GM18858 (cell line): ENCODE measurements around the gene LAMTOR1.

ENCODE experiments used
- ATAC-seq: cut with Tn5 transposase; IDR thresholded peaks from one replicate; pipeline ENCODE4 v1.9.1; 2021; ENCODE audit not compliant: unreplicated experiment

Gene LAMTOR1

DNA sequence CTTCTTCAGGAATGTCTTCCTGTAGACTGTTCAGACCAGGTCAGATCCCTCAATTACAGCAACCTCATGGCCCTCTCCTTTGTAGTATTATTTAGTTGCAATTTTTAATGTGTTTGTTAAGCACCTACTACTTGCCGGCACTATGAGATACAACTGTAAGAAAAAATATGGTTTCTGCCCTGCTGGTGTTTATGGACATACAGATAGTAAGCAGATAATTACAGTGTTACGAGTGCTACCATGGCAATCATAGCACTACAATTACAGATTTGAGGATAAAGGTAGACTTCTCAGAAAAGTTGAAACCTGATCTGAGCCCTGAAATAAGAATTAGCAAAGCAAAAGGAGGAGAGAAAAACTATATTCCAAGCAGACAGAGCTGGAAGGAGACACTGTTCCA, 19.7 kb downstream of the LAMTOR1 start:
- no peak for ATAC-seq

DNA sequence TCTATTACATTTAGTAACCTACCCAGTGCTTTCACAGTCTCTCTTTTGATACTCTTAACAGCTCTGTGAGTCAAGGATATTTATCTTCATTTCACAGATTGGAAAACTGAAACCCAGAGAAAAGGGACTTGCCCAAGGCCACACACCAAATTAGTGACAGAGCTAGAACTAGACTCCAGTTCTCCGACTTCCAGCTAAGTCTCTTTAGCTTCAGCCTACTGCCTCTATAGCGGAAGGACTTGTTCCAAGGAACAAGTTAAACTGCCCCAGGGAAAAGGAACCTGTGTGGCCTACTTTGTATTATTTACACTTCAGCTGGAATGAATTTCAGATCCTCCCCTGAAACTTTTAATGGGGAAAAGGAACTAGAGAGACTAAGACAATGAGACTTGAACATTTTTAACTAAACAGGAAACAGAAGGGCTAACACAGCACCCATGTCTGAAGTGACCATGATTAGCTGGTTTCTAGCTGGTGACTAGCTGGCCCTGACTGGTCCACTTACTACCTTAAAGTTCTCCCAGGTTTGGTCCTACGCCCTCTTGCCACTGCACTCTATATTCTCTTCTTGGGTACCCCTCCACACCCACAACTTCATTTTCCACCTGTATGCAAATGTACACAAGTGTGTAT, 21.2 kb downstream of the LAMTOR1 start:
- no peak for ATAC-seq

DNA sequence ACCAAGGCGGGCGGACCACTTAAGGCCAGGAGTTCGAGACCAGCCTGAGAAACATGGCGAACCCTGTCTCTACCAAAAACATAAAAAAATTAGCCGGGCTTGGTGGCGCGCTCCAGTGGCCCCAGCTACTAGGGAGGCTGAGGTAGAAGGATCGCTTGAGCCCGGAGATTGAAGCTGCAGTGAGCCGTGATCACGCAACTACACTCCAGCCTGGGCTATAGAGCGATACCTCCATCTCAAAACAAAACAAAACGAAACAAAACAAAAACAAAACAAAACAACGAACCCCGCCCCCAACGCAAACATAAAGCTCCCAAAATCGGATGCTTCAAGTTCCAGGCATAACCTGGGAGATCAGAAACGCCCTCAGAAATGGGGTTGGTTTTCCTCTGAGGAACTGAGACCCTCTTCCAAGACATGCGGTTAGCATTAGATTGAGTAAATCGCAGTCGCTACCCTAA, 21.9 kb downstream of the LAMTOR1 start:
- ATAC-seq: no peak

DNA sequence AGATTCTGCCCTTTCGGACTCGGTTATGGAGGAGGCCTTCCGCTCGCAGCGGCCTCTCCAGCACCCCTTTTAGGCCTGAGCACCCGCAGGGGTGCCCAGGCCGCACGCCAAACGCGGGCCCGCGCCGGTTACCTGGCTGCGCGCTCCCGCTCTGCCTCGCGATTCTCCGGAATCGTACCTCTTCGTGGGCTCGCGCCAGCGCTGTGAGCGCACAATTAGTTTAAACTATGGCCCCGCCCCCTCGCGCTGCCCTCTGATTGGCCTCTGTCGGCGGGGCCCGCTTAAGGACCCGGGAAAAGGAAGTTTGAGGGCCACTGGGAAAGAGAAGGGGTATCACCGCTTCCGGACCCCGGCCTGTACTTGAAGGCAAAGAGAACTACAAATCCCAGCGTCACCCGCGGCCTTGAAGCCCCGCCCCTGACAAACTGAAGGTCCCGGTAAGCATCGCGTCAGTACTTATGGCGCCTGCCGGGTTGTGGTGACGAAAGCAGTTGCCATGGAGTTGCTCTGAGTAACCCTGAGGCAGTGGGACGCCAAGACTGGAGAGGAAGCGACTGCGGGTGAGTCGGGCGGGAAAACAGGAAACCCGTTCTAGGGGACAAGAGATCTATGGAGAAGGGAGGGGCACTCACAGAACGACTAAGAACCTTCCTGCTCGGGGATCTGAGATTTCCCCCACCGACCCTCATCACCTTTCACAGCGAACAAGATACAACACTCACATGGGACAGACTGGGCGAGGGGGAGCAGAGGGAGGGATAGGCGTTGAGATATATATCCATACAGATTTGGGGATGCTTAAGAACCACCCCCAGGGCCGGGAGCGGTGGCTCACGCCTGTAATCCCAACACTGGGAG, 22.5 kb downstream of the LAMTOR1 start, which contains the start of the genes LRRC51 and NUMA1:
TSS of gene LRRC51 (plus strand) at position 525 of the 858 bp plus-strand sequence. CDS start 8,234 bp downstream, outside the sequence.
TSS of gene NUMA1 (minus strand) at position 217 of the 858 bp plus-strand sequence. CDS start 44,599 bp downstream, outside the sequence.
- ATAC-seq: peak; percentile 90

DNA sequence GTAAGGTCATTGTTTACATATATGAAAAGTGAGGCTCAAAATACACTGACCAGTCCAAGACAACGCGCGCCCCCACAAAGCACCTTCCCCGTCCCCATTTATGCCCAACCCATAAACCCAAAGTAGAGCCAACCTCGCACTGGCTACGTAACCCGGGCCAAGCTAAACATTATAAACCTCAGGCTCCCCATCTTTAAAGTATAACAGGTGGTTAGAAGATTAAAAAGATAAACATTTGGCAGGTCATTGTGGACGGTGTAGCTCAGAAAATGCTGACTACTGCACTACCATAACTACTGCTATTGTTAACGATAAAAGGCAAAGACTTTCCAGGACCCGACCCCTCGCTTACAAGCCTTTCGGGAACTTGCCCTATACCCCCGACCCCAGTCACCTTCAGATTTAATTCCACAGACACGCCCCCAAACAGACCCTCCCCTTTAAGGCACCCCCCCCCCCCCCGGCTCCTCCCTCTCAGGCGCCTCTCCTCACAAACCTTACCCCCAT, 23.2 kb downstream of the LAMTOR1 start:
- ATAC-seq: no peak

DNA sequence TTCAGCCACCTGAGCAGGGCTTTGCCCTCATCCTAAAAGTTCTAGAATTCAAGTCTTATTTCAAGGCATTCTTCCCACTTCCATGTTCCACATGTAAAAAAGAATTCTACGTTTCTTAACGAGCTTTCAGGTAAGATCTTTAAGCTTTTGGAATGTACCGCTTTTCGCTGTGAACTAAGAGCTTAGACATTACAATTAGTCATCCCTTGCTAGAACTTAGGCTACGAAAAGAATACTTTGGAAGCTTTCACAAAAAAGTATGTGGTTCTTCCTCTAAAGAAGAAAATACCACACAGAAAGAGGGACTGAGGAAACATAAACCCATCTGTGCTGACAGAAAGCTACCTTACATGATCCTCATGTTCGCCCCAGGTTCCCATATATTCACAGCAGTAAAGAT, 24.6 kb downstream of the LAMTOR1 start:
- ATAC-seq: no peak

DNA sequence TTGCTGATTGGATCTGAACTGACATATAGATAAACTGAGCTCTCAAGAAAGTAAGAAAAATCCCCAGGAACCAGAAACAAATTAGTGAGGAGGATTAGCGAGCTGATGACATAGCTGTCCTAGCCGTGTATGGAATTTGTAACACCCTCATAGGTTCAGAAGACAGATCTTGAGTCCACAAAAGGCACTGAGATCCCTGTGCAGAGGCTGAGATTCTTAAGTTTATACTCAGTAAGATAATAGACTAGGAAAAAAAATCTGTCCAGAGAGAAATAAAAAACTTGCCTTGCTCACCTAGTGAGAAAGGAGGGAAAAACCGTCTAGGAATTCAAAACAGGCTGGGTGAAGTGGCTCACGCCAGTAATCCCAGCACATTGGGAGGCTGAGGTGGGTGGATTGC, 27.3 kb downstream of the LAMTOR1 start:
- ATAC-seq: no peak

DNA sequence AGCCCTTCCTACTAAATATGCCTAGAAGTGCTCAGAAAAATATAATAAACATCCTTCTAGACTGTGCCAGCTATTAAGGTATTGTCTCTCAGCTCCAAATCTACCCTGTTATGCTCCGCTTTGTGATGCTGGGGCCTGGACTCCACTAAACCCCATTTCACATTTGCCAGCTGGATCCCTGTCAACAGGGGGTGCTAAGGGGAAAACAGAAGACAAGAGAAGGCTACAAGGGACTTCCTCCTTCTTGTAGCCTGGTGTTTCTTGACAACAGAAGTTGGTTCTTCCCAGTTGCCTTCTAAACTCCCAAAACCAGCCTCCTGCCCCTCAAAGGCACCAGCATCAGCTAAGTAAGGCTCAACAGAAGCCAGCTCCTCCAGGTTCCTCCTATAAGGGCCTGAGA, 28.0 kb downstream of the LAMTOR1 start:
- ATAC-seq: no peak

DNA sequence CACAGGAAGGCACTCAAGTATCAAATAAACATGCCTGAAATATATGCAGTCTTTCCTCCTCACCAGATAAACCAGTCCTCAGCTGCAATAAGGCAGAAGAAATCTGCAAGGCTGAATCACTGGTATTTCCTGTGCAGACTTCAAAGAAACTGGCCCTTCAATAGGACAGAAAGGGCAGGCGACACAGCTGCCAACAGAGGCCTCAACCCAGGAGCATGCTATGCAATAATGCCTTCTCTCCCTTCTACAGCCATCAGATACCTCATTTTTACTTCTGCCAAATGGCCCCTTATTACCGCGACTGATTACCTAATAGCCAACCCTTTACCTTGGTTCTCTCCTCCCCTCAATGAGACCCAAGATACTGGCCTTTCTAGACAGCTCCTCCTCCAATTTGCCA, 30.7 kb downstream of the LAMTOR1 start:
- no peak for ATAC-seq

DNA sequence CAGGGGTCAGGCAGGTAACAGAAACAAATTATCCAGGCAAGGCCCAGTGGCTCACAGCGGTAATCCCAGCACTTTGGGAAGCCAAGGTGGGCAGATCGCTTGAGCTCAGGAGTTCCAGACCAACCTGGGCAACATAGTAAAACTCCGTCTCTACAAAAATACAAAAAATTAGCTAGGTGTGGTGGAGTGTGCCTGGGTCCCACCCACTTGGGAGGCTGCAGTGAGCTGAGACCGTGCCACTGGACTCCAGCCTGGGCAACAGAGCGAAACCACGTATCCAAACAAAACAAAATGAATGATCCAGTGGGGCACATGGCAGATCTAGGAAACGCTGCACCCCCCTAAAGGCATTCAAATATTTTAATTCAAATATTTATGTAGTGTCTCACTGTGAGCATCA, 32.6 kb downstream of the LAMTOR1 start:
- no peak for ATAC-seq

DNA sequence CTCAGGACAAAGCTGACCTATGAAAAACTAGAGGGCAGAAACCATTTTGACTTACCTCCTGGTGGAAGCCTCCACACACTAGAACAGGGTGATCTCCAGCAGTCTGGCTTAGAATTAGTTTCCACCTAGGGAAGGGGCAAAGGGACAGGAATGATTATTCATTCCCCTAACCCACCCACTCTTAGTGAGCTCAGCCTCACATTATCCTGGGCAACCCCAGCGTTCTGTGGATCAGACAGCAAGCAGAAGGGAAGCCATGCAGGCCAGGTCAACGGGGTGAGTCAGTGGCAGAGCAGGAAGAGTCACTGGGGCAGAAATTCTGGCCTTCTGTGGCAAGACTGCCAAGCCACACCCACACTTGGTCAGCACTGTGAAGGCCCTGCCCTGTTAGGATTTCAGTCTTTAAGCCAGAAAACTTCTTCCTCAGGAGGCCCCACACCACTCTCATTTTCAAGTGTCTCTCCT, 33.3 kb downstream of the LAMTOR1 start:
- ATAC-seq: no peak

DNA sequence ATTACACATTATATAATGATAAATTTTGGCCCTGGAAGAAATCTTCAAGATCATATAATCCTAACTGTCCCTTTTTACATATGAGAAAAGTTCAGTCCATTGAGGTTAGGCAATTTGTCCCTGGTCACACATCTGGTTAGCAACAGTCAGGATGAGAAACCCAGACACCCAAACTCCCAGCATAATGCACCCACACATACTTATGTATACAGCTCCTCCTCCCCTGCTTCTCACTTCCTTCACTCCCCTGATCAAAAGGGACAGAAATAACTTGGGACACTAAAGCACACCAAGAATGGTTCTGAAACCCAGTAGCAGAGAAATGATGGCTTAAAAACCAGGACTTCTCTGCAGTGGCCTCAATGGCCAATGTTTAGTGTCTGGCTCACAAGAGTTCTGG, 33.9 kb downstream of the LAMTOR1 start:
- ATAC-seq: no peak

DNA sequence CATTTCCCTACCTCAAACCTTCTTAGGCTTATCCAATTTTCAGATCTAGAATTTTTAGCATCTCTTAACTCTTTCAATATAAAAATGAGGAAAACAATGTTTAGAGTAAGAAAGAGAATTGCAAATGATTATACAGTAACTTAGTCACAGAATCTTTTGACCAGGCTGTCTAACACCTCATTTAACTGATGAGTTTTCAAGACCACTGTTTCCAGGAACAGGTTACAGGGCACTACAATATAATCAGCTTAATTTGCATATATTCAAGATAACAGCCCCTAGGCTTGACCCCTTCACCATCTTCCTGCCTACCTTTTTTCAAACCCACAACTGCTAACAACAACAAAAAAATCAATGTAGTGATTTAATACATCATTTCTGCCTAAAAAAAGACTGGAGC, 35.4 kb downstream of the LAMTOR1 start:
- ATAC-seq: no peak

DNA sequence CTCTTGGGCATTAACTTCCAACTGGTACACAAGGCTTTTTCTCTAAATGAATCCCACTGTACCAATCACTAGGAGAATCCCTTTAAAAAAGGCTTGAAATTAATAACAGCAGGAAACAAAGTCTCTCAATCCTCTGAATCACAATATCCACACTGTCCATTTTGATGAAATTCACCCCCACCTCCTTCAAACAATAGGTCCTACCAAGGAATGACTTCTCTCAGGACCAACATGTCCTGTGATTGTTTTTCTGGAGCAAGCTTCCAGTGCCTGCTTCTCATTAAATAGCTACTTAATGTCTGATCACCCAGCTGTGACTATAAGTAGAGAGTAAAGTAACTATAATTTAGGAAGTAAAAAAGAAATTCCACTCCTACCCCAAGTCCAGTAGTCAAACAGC, 35.8 kb downstream of the LAMTOR1 start:
- no peak for ATAC-seq

DNA sequence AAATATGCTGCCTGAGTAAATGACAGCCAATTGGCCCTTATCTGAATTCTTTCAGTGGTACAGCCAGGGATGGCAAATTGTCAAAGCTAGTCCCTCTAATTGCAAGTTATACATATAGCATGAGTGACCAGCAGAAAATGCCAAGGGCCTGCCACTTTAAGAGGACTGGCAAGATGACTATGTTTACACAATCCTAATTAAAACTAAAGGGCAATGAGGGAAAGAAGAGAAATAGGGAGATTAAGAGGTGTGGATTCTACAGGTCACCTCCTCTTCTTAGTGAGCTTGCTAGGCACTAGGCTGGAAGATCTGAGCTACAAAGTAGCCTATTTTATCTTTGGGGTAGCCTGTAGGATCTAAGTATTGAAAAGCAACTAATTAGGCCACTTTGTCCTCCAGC, 36.2 kb downstream of the LAMTOR1 start:
- ATAC-seq: no peak

DNA sequence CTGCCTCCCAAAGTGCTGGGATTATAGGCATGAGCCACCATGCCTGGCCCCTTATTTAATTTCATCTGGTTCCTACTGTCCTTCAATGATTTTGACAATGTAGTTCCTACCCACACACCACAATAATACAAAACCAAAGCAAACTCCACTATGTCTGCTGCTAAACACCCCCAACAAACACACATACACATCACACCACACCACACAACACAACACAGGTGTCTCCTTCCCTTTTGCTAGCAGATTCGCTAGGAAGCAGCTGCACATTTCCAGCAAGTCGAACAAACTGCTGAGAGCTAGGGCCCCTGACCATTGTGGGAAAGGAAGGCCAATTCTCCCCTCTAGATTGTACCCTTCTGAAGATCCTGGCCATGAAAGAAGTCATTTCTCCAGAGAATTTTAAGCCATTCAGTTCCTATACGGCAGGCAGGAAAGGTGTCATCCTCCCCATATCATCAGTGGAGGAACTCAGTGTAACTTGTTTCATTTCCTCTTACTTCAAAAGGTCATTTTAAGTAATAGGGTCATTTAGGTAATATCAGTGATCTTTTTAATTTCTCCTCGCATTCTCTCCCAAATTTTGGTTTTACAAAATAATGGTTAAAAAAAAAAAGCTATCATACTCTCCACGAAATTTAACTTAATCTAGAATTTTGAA, 41.2 kb downstream of the LAMTOR1 start:
- ATAC-seq: no peak

DNA sequence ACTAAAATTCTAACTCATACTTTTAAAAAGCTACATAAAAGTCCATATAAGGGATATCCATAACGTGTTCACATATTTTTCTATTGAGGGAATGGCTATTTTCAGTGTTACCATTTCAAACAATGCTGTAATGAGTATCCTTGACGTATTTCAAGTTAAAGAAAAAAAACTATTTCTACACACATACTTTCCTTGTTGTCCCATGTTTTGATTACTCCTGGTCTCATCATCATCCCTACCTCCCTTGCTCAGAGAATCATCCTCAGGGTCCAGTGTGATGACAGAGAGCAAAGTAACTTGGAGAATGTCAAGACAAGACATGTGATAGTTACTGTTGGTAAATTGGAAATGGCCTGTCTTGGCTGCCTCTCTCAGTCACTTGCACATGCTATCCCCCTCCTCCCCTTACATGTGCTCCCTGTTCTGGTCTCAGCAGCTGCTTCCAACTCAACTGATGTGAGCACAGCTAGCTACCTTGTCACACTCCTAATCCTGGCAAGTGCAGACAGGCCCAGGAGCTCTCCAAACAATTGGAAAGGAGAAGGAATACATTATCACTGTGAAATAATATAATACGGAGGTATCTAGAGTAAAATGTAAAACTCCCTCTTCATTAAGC, 44.6 kb downstream of the LAMTOR1 start:
- no peak for ATAC-seq

DNA sequence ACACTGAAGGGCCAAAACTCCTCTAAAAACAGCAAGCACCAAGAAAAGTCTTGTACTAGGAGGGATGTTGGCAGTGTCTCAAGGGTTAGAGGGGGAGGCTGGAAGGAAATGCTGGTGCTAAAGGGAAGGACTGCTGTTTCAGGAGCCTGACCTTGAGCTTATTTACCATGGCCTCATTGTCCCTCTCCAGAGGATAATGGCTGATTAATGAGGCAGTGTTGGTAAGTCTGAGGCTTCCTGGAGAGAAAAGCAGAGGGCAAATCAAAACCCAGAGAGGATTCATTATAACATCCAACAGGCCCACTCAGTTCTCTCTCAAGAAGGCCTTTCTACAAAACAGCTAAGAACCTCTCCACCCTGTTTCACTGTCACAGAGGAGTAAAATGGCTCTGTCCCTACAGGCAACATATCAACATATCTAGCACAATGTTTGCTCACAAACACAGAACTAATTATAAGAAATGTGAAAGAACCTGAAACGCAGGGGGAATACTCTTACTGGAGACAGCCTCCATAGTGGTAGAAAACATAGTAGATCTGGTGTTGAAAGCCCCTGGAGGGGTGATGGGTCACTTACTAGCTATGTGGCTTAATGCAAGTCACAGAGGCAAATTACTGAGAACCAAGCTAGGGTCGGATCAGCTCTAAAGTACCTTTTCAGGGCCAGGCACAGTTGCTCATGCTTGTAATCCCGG, 54.2 kb downstream of the LAMTOR1 start:
- no peak for ATAC-seq
